ENCODE results near the gene ZFAND3.

The ZFAND3 gene

GRCh38 chr6:37861452-37861851, 41.9 kb downstream of the ZFAND3 start:
- no peak for DNase-seq
- no peaks in the 10 kb centered on the region for H3K36me3 ChIP-seq (ENCODE audit: control insufficient read depth, insufficient read depth, low read length)
- H3K4me1 ChIP-seq (ENCODE audit: control insufficient read depth, insufficient read depth, low read length, poor library complexity, severe bottlenecking) = peaks cover 8% of the 10 kb centered on the region
- no peak overlapping the region for H3K4me3 ChIP-seq (ENCODE audit: insufficient read depth, low read depth, low read length, poor library complexity, severe bottlenecking)
- H3K27me3 ChIP-seq (replicated peaks; ENCODE audit: control insufficient read depth, insufficient read depth, low read length, poor library complexity, severe bottlenecking) = no peaks in the 10 kb centered on the region
- H3K9me3 ChIP-seq (ENCODE audit: control insufficient read depth, low read length) = no peaks in the 10 kb centered on the region
- H3K27ac ChIP-seq (ENCODE audit: insufficient read depth, low read length, poor library complexity, severe bottlenecking) = no peak overlapping the region

- peaks cover 13% of the 10 kb centered on the region for H3K4me1 ChIP-seq (ENCODE audit: control insufficient read depth, insufficient read depth, low read length, poor library complexity, severe bottlenecking)
- H3K27me3 ChIP-seq (replicated peaks; ENCODE audit: control insufficient read depth, insufficient read depth, low read length, poor library complexity, severe bottlenecking) = no peaks in the 10 kb centered on the region
- H3K9me3 ChIP-seq (ENCODE audit: control insufficient read depth, low read length) = no peaks in the 10 kb centered on the region
- no peak overlapping the region for H3K4me3 ChIP-seq (ENCODE audit: insufficient read depth, low read depth, low read length, poor library complexity, severe bottlenecking)
- no peak for DNase-seq
- H3K27ac ChIP-seq (ENCODE audit: insufficient read depth, low read length, poor library complexity, severe bottlenecking) = no peak overlapping the region
- no peaks in the 10 kb centered on the region for H3K36me3 ChIP-seq (ENCODE audit: control insufficient read depth, insufficient read depth, low read length)
These were observed 42.9 kb downstream of the ZFAND3 start for GRCh38 chr6:37862430-37862829.

- no peak for DNase-seq
- H3K27me3 ChIP-seq (replicated peaks; ENCODE audit: control insufficient read depth, insufficient read depth, low read length, poor library complexity, severe bottlenecking) = no peaks in the 10 kb centered on the region
These were observed 43.5 kb downstream of the ZFAND3 start for GRCh38 chr6:37862992-37863391.

GRCh38 chr6:37864250-37864649, 44.7 kb downstream of the ZFAND3 start:
- Histone ChIP-seq H3K27me3 (replicated peaks; ENCODE audit: control insufficient read depth, insufficient read depth, low read length, poor library complexity, severe bottlenecking) (no peaks in the 10 kb centered on the region), H3K4me3 (ENCODE audit: insufficient read depth, low read depth, low read length, poor library complexity, severe bottlenecking) (no peak overlapping the region), H3K36me3 (ENCODE audit: control insufficient read depth, insufficient read depth, low read length) (no peaks in the 10 kb centered on the region), H3K4me1 (ENCODE audit: control insufficient read depth, insufficient read depth, low read length, poor library complexity, severe bottlenecking) (peaks cover 10% of the 10 kb centered on the region), H3K9me3 (ENCODE audit: control insufficient read depth, low read length) (no peaks in the 10 kb centered on the region), H3K27ac (ENCODE audit: insufficient read depth, low read length, poor library complexity, severe bottlenecking) (no peak overlapping the region)
- no peak for DNase-seq

More at GRCh38 chr6:37862992-37863391, 43.5 kb downstream of the ZFAND3 start:
- Histone ChIP-seq H3K36me3 (ENCODE audit: control insufficient read depth, insufficient read depth, low read length) (no peaks in the 10 kb centered on the region), H3K4me1 (ENCODE audit: control insufficient read depth, insufficient read depth, low read length, poor library complexity, severe bottlenecking) (peaks cover 14% of the 10 kb centered on the region), H3K27ac (ENCODE audit: insufficient read depth, low read length, poor library complexity, severe bottlenecking) (no peak overlapping the region), H3K4me3 (ENCODE audit: insufficient read depth, low read depth, low read length, poor library complexity, severe bottlenecking) (no peak overlapping the region), H3K9me3 (ENCODE audit: control insufficient read depth, low read length) (no peaks in the 10 kb centered on the region)

GRCh38 chr6:37865504-37865903, 46.0 kb downstream of the ZFAND3 start:
- Histone ChIP-seq H3K9me3 (ENCODE audit: control insufficient read depth, low read length) (no peaks in the 10 kb centered on the region), H3K27me3 (replicated peaks; ENCODE audit: control insufficient read depth, insufficient read depth, low read length, poor library complexity, severe bottlenecking) (no peaks in the 10 kb centered on the region), H3K4me1 (ENCODE audit: control insufficient read depth, insufficient read depth, low read length, poor library complexity, severe bottlenecking) (peaks cover 10% of the 10 kb centered on the region), H3K36me3 (ENCODE audit: control insufficient read depth, insufficient read depth, low read length) (no peaks in the 10 kb centered on the region), H3K4me3 (ENCODE audit: insufficient read depth, low read depth, low read length, poor library complexity, severe bottlenecking) (no peak overlapping the region), H3K27ac (ENCODE audit: insufficient read depth, low read length, poor library complexity, severe bottlenecking) (no peak overlapping the region)
- no peak for DNase-seq

- H3K4me1 ChIP-seq (ENCODE audit: control insufficient read depth, insufficient read depth, low read length, poor library complexity, severe bottlenecking) = peaks cover 10% of the 10 kb centered on the region
- no peaks in the 10 kb centered on the region for H3K36me3 ChIP-seq (ENCODE audit: control insufficient read depth, insufficient read depth, low read length)
- H3K27ac ChIP-seq (ENCODE audit: insufficient read depth, low read length, poor library complexity, severe bottlenecking) = no peak overlapping the region
- H3K9me3 ChIP-seq (ENCODE audit: control insufficient read depth, low read length) = no peaks in the 10 kb centered on the region
- DNase-seq = no peak
- no peak overlapping the region for H3K4me3 ChIP-seq (ENCODE audit: insufficient read depth, low read depth, low read length, poor library complexity, severe bottlenecking)
- no peaks in the 10 kb centered on the region for H3K27me3 ChIP-seq (replicated peaks; ENCODE audit: control insufficient read depth, insufficient read depth, low read length, poor library complexity, severe bottlenecking)
These were observed 47.3 kb downstream of the ZFAND3 start for GRCh38 chr6:37866590-37867507.

- H3K36me3 ChIP-seq (ENCODE audit: control insufficient read depth, insufficient read depth, low read length) = no peaks in the 10 kb centered on the region
- no peaks in the 10 kb centered on the region for H3K9me3 ChIP-seq (ENCODE audit: control insufficient read depth, low read length)
- H3K4me3 ChIP-seq (ENCODE audit: insufficient read depth, low read depth, low read length, poor library complexity, severe bottlenecking) = no peak overlapping the region
- H3K27me3 ChIP-seq (replicated peaks; ENCODE audit: control insufficient read depth, insufficient read depth, low read length, poor library complexity, severe bottlenecking) = no peaks in the 10 kb centered on the region
- no peak for DNase-seq
- peaks cover 10% of the 10 kb centered on the region for H3K4me1 ChIP-seq (ENCODE audit: control insufficient read depth, insufficient read depth, low read length, poor library complexity, severe bottlenecking)
- no peak overlapping the region for H3K27ac ChIP-seq (ENCODE audit: insufficient read depth, low read length, poor library complexity, severe bottlenecking)
These were observed 48.4 kb downstream of the ZFAND3 start for GRCh38 chr6:37867756-37868446.

GRCh38 chr6:37868447-37868825, 48.9 kb downstream of the ZFAND3 start:
- no peak overlapping the region for H3K27ac ChIP-seq (ENCODE audit: insufficient read depth, low read length, poor library complexity, severe bottlenecking)
- no peaks in the 10 kb centered on the region for H3K27me3 ChIP-seq (replicated peaks; ENCODE audit: control insufficient read depth, insufficient read depth, low read length, poor library complexity, severe bottlenecking)
- H3K4me3 ChIP-seq (ENCODE audit: insufficient read depth, low read depth, low read length, poor library complexity, severe bottlenecking) = no peak overlapping the region
- H3K4me1 ChIP-seq (ENCODE audit: control insufficient read depth, insufficient read depth, low read length, poor library complexity, severe bottlenecking) = peaks cover 10% of the 10 kb centered on the region
- H3K36me3 ChIP-seq (ENCODE audit: control insufficient read depth, insufficient read depth, low read length) = no peaks in the 10 kb centered on the region
- no peak for DNase-seq
- no peaks in the 10 kb centered on the region for H3K9me3 ChIP-seq (ENCODE audit: control insufficient read depth, low read length)

GRCh38 chr6:37871616-37872372, 52.3 kb downstream of the ZFAND3 start:
- no peak overlapping the region for H3K27ac ChIP-seq (ENCODE audit: insufficient read depth, low read length, poor library complexity, severe bottlenecking)

More at GRCh38 chr6:37871616-37872372, 52.3 kb downstream of the ZFAND3 start:
- Histone ChIP-seq H3K9me3 (ENCODE audit: control insufficient read depth, low read length) (no peaks in the 10 kb centered on the region), H3K4me3 (ENCODE audit: insufficient read depth, low read depth, low read length, poor library complexity, severe bottlenecking) (no peak overlapping the region), H3K4me1 (ENCODE audit: control insufficient read depth, insufficient read depth, low read length, poor library complexity, severe bottlenecking) (peaks cover 6% of the 10 kb centered on the region), H3K36me3 (ENCODE audit: control insufficient read depth, insufficient read depth, low read length) (no peaks in the 10 kb centered on the region), H3K27me3 (replicated peaks; ENCODE audit: control insufficient read depth, insufficient read depth, low read length, poor library complexity, severe bottlenecking) (no peaks in the 10 kb centered on the region)
- DNase-seq = no peak

Measured in effector memory CD4-positive, alpha-beta T cell (primary cell).